GM18520 (cell line): ENCODE measurements around the gene STAG3.
"Not testable (repeated sequence)": the region's sequence is repeated elsewhere in the genome, so short reads cannot be mapped to it uniquely, and the experiment has no call there.

Experiments
- ATAC-seq: cut with Tn5 transposase; IDR thresholded peaks from one replicate; pipeline ENCODE4 v1.9.1; 2021; ENCODE audit not compliant: unreplicated experiment

The STAG3 gene

GRCh38 chr7:100246121-100246864 is 68.6 kb downstream of the STAG3 start:
- ATAC-seq = not testable (repeated sequence)

GRCh38 chr7:100246865-100247137 is 69.1 kb downstream of the STAG3 start:
- not testable (repeated sequence) for ATAC-seq

- no peak for ATAC-seq
These were observed 69.5 kb downstream of the STAG3 start for GRCh38 chr7:100247152-100247757.

GRCh38 chr7:100248483-100248882 is 70.8 kb downstream of the STAG3 start:
- no peak for ATAC-seq

- no peak for ATAC-seq
These were observed 79.3 kb downstream of the STAG3 start for GRCh38 chr7:100257017-100257416.

GRCh38 chr7:100259984-100260383 is 82.3 kb downstream of the STAG3 start:
- not testable (repeated sequence) for ATAC-seq

- ATAC-seq = not testable (repeated sequence)
These were observed 85.2 kb downstream of the STAG3 start for GRCh38 chr7:100262896-100263295.
